Suprapubic skin (tissue), 4 donors: ENCODE measurements around the gene BTBD2. TPM values are rescaled to one million over a fixed set of nuclear protein-coding genes. Genes with fewer than 3 reads are reported as not detected.

ENCODE experiments used
- DNase-seq, 2 donors: peaks; one replicate each; pipeline ENCODE4 v3.0.0-alpha.2; 2019; ENCODE audit warnings: low spot score in 2 of 2
- H3K27ac ChIP-seq: fragments of 200-600 bp; sonication (generic); one replicate; pipeline ENCODE4 v1.5.1; 2019
- H3K27me3 ChIP-seq: fragments of 200-600 bp; sonication (generic); one replicate; pipeline ENCODE4 v1.5.1; 2019
- H3K36me3 ChIP-seq: fragments of 200-600 bp; sonication (generic); one replicate; pipeline ENCODE4 v1.5.1; 2019
- H3K4me1 ChIP-seq: fragments of 200-600 bp; sonication (generic); one replicate; pipeline ENCODE4 v1.5.1; 2019
- H3K4me3 ChIP-seq: fragments of 200-600 bp; sonication (generic); one replicate; pipeline ENCODE4 v1.5.1; 2019; ENCODE audit warnings: mild to moderate bottlenecking
- H3K9me3 ChIP-seq: fragments of 200-600 bp; sonication (generic); one replicate; pipeline ENCODE4 v1.5.1; 2019
- CTCF ChIP-seq, 2 donors: fragments of 200-600 bp in 1 of 2; fragments of 450-650 bp in 1 of 2; sonication (generic) in 1 of 2; IDR thresholded peaks; one replicate each; pipeline ENCODE4 v1.5.1; 2016 to 2019; ENCODE audit warnings: antibody characterized with exemption in 2 of 2, mild to moderate bottlenecking in 1 of 2, moderate library complexity in 1 of 2
- EP300 ChIP-seq: sonication (generic); formaldehyde crosslinking; IDR thresholded peaks from one replicate; pipeline ENCODE4 v1.6.1; 2017; ENCODE audit warnings: antibody characterized with exemption
- POLR2A ChIP-seq, 2 donors: fragments of 450-650 bp; IDR thresholded peaks; one replicate each; pipeline ENCODE4 v1.6.1; 2017; ENCODE audit warnings: antibody characterized with exemption in 2 of 2, mild to moderate bottlenecking in 2 of 2, moderate library complexity in 2 of 2
- POLR2AphosphoS5 ChIP-seq, 3 donors: sonication (generic); formaldehyde crosslinking; IDR thresholded peaks; one replicate each; pipeline ENCODE4 v1.6.1; 2017; ENCODE audit warnings: antibody characterized with exemption in 3 of 3
- WGBS: methylation state at CpG from one replicate; pipeline ENCODE4 v1.1.5; 2018; 5-methylcytosine and 5-hydroxymethylcytosine counted together
- total RNA-seq, 4 donors: library from RNA; depleted of rRNA; stranded (reverse); fragments of >200 nt; gene quantifications; one replicate each; pipeline ENCODE4 v1.1.0, GENCODE V29; 2016

The BTBD2 gene
- total RNA-seq, 4 donors from 2014 or later = 83.0 to 101 (median 90.3) TPM

- H3K4me3 ChIP-seq = peak overlapping the region; percentile 66
- peak in 1 of 2 donors; percentile 66 for DNase-seq
- H3K27ac ChIP-seq = peak overlapping the region; percentile 100
- no peak for TF ChIP-seq CTCF (IDR thresholded peaks at IDR 0.05)
- TF ChIP-seq POLR2A (IDR thresholded peaks at IDR 0.05) = no peak
- no peak for TF ChIP-seq POLR2AphosphoS5 (IDR thresholded peaks at IDR 0.05)
- TF ChIP-seq EP300 = no peak
- H3K4me1 ChIP-seq = peaks cover 58% of the 10 kb centered on the region
- 66% methylated on average over 8 of the region's 10 CpGs for WGBS
- no peaks in the 10 kb centered on the region for H3K9me3 ChIP-seq
- H3K36me3 ChIP-seq = no peaks in the 10 kb centered on the region
- no peaks in the 10 kb centered on the region for H3K27me3 ChIP-seq
These were observed 46.8 kb upstream of the BTBD2 start for GRCh38 chr19:2062389-2062729.

- DNase-seq = peak; percentile 100
- no peaks in the 10 kb centered on the region for H3K9me3 ChIP-seq
- H3K27ac ChIP-seq = peak overlapping the region; percentile 100
- peak overlapping the region; percentile 66 for H3K4me3 ChIP-seq
- H3K4me1 ChIP-seq = peaks cover 64% of the 10 kb centered on the region
- no peaks in the 10 kb centered on the region for H3K36me3 ChIP-seq
- 4% methylated on average over 38 of the region's 50 CpGs for WGBS
- TF ChIP-seq EP300 (no peak), POLR2AphosphoS5 (IDR thresholded peaks at IDR 0.05) (peak in 1 of 3 donors; percentile 36)
- H3K27me3 ChIP-seq = no peaks in the 10 kb centered on the region
These were observed 46.2 kb upstream of the BTBD2 start for GRCh38 chr19:2061495-2062388.

- Histone ChIP-seq H3K9me3 (no peaks in the 10 kb centered on the region), H3K36me3 (no peaks in the 10 kb centered on the region), H3K27me3 (no peaks in the 10 kb centered on the region), H3K4me1 (peaks cover 72% of the 10 kb centered on the region), H3K27ac (peak overlapping the region; percentile 100), H3K4me3 (peak overlapping the region; percentile 66)
- WGBS = 0% methylated on average over 3 of the region's 55 CpGs
- peak in 1 of 2 donors; percentile 79 for TF ChIP-seq POLR2A (IDR thresholded peaks at IDR 0.05)
- no peak for TF ChIP-seq POLR2AphosphoS5 (IDR thresholded peaks at IDR 0.05)
- DNase-seq = peak in 1 of 2 donors; percentile 88
These were observed 45.5 kb upstream of the BTBD2 start for GRCh38 chr19:2060884-2061494.

- H3K4me1 ChIP-seq = peaks cover 82% of the 10 kb centered on the region
- H3K27me3 ChIP-seq = no peaks in the 10 kb centered on the region
- H3K27ac ChIP-seq = peak overlapping the region; percentile 100
- H3K9me3 ChIP-seq = no peaks in the 10 kb centered on the region
- DNase-seq = peak in 1 of 2 donors; percentile 86
- 37% methylated on average over 9 of the region's 24 CpGs for WGBS
- TF ChIP-seq POLR2AphosphoS5 (IDR thresholded peaks at IDR 0.05) (no peak), CTCF (IDR thresholded peaks at IDR 0.05) (no peak), POLR2A (IDR thresholded peaks at IDR 0.05) (no peak), EP300 (no peak)
- no peaks in the 10 kb centered on the region for H3K36me3 ChIP-seq
- H3K4me3 ChIP-seq = peak overlapping the region; percentile 66
These were observed 44.1 kb upstream of the BTBD2 start for GRCh38 chr19:2059422-2060201.

GRCh38 chr19:2058570-2059421 is 43.3 kb upstream of the BTBD2 start:
- peaks cover 84% of the 10 kb centered on the region for H3K4me1 ChIP-seq
- 79% methylated on average over 27 of the region's 27 CpGs for WGBS
- no peak for TF ChIP-seq POLR2AphosphoS5 (IDR thresholded peaks at IDR 0.05)
- no peak for TF ChIP-seq CTCF (IDR thresholded peaks at IDR 0.05)
- TF ChIP-seq EP300 = no peak
- no peak for TF ChIP-seq POLR2A (IDR thresholded peaks at IDR 0.05)
- no peak overlapping the region for H3K4me3 ChIP-seq
- DNase-seq = peak in 1 of 2 donors; percentile 63
- H3K9me3 ChIP-seq = no peaks in the 10 kb centered on the region
- H3K27me3 ChIP-seq = no peaks in the 10 kb centered on the region
- no peaks in the 10 kb centered on the region for H3K36me3 ChIP-seq
- H3K27ac ChIP-seq = peak overlapping the region; percentile 100
